GM18517 (cell line): ENCODE data around the gene LDB3.

Experiments used
- ATAC-seq: cut with Tn5 transposase; IDR thresholded peaks from one replicate; pipeline ENCODE4 v1.9.1; 2021; ENCODE audit warnings: mild to moderate bottlenecking, moderate library complexity; ENCODE audit not compliant: unreplicated experiment

LDB3 gene

DNA sequence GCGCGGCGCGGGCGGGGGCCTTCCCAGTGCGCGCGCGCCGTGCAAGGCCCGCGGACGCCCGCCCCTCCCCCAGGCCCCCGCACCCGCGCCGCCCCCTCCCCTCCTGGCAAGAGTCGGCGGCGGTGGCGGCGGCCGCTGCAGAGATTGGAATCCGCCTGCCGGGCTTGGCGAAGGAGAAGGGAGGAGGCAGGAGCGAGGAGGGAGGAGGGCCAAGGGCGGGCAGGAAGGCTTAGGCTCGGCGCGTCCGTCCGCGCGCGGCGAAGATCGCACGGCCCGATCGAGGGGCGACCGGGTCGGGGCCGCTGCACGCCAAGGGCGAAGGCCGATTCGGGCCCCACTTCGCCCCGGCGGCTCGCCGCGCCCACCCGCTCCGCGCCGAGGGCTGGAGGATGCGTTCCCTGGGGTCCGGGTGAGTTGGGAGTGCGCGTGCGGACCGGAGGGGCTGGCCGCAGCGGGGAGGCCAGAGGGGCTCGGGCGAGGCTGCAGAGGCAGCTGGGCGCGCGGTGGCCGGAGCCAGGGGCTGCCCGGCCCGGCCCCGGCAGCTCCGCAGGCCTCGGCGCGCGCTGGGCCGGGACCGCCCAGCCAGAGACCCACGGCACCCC is 88.3 kb downstream of the LDB3 start, which contains the start of gene BMPR1A:
BMPR1A (plus strand) TSS at position 109 of the 602 bp plus-strand sequence. CDS start 119,400 bp downstream, outside the sequence.
- ATAC-seq, result peak; percentile 40

DNA sequence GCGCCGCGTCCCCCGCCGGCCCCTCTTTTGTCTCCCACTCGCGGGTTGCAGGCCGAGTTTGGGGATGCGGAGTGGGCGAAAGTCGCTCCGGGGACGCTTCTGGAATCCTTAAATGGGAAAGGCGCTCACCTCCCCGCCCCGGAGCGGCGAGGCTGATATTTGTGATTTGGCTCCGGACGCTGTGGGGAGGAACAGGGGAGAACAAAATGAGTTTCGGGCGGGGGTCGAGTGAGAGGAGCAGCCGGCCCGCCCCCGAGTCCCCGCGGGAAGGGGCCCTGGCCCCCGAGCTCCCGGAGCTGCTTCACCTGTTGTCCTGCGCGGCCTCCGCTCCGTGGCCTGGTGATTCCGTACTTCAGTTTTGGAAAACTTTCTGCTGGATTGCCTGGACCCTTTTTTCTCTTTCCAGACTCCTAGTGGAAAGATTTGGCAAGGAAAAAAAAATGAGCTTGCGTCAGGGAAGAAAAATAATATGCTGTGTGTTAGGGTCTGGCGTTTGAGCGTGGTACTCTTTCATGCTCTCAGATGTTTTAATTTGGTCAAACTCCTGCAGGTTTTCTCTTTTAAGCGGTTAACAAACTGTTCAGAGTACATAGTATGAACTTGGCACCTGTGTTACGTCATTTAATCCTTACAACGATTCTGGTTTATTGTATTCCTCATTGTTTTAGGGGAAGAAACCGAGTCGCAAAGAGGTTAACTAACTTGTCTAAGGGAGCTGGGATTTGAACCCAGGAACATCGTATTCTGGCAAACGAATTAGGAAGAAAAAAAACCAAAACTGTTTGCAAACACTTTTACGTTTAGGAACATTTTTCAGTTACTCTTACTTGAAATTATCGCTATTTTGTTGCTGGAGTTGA is 89.0 kb downstream of the LDB3 start:
- no peak for ATAC-seq

- ATAC-seq, result no peak
These were observed 90.1 kb downstream of the LDB3 start for GRCh38 chr10:86758189-86759072.

DNA sequence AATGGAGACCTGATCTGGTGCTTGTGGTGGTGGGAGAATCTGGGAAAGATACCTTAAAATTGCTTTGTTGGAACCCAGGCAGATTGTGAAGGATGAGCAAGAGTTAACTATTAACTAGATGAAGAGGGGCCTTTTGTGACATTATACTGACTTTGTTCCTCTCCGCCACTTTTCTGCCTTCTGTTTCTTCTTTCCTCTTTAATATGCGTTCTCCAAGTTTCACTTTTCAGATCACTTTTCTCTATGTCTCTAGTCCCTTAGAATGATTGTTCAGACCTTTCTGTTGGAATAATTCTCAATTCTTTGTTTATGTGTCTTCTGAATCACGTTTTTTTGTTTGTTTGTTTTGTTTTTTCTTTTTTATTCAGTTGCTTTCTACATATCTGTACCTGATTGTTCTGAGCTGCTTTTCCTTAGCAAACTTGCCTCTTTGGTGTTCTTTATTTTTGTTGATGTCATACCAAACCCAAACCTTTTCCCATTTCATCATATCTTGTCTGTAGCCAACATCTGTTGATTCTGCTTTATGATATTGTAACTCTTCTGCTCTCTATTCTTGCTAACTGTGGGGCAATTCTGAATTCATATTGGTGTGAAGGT is 90.9 kb downstream of the LDB3 start:
- no peak for ATAC-seq

- no peak for ATAC-seq
These were observed 95.1 kb downstream of the LDB3 start for GRCh38 chr10:86763404-86763803.

DNA sequence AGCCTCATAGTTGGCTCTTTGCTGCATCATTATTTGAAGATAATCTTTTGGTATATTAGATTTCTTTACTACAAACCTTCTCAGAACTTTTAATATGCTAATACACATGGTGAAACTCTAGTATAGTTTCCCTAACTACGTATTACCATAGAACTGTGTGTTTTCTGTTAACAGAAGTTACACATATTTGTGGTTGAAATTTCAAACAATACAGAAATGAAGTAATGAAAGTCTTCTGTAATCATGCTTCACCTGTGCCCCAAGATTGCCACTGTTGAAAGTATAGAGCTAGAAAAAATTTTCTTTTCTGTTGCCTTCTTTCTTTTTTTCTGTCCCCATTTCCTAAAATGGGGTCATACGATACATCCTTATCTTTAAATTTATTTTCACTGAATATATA is 97.2 kb downstream of the LDB3 start:
- no peak for ATAC-seq

DNA sequence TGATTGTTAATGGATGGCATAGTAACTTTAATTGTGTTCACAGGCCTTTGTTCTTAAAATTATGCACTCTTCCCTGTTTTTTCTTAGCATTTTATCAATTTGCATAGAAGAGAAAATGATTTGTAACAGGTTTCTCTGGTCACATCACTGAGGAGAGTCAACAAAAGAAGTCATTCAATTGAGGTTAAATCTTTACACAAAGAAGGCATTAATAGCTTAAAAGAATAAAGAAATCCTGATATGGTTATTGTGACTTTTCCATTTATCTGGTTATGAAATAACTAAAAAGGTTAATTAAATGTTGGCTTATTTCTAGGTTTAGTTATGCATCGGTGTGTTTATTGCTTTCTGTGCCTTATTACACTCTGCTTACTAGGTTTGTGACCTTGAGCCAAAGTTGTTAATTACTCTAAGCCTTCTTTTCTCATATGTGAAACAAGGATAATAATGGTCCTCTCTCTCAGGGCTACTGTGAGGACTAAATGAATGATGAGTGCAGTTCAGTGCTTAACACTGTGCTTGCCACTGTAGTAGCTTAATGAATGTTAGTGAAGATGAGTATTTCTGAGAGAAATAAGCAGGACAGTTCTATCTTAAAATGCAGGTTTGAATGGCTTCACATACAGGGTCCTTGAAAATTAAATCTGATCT is 100.2 kb downstream of the LDB3 start:
- no peak for ATAC-seq

DNA sequence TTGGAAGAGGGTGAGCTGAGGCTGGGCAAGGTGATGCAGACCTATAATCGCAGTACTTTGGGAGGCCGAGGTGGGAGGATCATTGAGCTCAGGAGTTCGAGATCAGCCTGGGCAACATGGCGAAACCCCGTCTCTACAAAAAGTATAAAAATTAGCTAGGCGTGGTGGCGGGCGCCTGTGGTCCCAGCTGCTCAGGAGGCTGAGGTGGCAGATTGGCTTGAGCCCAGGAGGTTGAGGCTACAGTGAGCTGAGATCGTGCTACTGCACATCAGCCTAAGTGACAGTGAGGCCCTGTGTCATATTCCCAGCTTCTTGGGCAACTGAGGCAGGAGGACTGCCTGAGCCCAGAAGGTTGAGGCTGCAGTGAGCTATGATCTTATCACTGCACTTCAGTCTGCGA is 101.7 kb downstream of the LDB3 start:
- ATAC-seq, result no peak

- ATAC-seq, result no peak
These were observed 102.2 kb downstream of the LDB3 start for GRCh38 chr10:86770412-86770960.

GRCh38 chr10:86773498-86773897 is 105.2 kb downstream of the LDB3 start:
- ATAC-seq, result no peak

- peak; percentile 56 for ATAC-seq
These were observed 107.0 kb downstream of the LDB3 start for GRCh38 chr10:86775056-86775869.

DNA sequence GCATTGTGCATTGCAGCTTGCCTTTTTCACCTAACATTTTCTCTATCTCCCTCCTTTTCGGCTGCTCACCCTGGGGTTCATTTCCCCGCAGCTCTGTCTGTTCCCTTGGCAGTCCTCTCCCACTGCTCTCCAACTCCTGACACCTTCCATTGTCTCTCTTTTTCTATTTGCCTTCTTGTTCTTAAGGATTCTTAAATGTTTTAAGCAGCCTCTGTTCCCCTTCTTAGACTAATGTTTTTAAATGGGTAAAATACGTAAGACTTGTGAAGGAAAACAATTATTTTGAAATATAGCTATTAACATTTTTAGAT is 107.5 kb downstream of the LDB3 start:
- ATAC-seq, result no peak

GRCh38 chr10:86779220-86780017 is 111.1 kb downstream of the LDB3 start:
- no peak for ATAC-seq

- peak; percentile 59 for ATAC-seq
These were observed 114.5 kb downstream of the LDB3 start for GRCh38 chr10:86782701-86783418.

GRCh38 chr10:86785037-86785436 is 116.7 kb downstream of the LDB3 start:
- ATAC-seq, result no peak
